Measurements from ENCODE around the gene ABCC1.
A peak's percentile ranks its signal among the peaks of the same experiment; 100 is the strongest.
"Not testable (repeated sequence)": the region's sequence is repeated elsewhere in the genome, so short reads cannot be mapped to it uniquely, and the experiment has no call there.

Gene ABCC1

GRCh38 chr16:15946257-15947044, 3.0 kb upstream of the ABCC1 start:
- no peak for DNase-seq (ENCODE audit: low read depth in 2 of 3, low spot score in 2 of 3)

- no peak for DNase-seq (ENCODE audit: low read depth in 2 of 3, low spot score in 2 of 3)
Observed at GRCh38 chr16:15947983-15948509, 1.4 kb upstream of the ABCC1 start.

DNA sequence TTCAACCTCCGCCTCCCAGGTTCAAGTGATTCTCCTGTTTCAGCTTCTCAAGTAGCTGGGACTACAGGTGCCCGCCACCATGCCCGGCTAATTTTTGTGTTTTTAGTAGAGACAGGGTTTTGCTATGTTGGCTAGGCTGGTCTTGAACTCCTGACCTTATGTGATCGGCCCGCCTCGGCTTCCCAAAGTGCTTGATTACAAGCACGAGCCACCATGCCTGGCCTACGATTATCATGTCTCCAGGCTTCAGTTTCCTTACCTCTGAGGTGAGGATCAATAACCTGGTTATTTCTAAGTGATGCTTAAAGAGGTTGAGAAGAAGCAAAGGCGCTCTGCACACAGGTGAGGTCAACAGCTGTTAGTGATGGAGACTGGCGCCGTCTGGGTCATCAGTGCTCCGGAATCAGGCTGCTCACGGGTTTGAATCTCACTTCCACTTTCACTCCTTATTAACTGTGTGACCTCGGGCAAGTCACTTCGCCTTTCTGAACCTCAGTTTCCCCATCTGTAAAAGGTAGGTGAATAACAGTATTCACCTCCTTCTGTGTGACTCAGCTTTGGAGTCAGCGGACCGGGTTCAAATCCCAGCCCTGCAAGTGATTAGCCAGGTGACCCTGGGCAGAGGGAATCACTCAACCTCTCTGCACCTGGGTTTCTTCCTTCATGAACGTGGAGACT, 745 bp upstream of the ABCC1 start:
- no peak for DNase-seq (ENCODE audit: low read depth in 2 of 3, low spot score in 2 of 3)

DNA sequence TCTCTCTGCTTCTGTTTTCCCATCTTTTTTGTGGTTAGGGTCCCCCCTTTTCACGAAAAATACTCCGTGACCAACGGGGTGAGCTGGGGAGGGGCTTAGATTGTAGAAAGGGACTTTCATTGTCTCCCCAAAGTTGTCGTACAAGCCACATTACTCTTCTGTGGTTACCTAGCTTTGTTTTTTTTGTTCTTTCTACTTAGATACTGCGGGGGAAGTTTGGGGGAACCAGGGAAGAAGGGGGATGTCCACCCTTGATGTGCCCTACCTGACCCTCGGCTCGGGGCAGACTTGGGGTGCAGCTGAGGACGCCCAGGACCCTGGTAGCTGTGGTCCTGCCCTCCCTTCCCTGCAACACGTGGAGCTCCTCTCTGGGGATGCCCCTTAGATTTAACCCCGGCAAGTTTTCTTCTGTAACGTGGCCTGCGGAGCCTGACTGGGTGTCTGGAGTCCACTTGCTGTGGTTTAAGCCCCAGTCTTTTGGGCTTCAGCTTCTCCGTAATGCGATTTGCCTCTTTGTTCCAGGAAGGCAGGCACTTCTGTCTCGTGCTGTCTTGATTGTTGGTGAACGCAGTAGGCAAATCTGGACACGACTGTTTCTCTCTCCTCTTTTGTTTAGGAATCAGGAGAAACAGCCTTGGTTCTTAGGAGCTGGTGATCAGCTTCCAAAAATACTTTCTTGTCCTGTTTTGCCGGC, 892 bp downstream of the ABCC1 start:
- peak in 2 of 3 experiments; percentile 33 to 36 for DNase-seq (ENCODE audit: low read depth in 2 of 3, low spot score in 2 of 3)

- no peak for DNase-seq (ENCODE audit: low read depth in 2 of 3, low spot score in 2 of 3)
Observed at GRCh38 chr16:15950869-15951268, 1.5 kb downstream of the ABCC1 start.

DNA sequence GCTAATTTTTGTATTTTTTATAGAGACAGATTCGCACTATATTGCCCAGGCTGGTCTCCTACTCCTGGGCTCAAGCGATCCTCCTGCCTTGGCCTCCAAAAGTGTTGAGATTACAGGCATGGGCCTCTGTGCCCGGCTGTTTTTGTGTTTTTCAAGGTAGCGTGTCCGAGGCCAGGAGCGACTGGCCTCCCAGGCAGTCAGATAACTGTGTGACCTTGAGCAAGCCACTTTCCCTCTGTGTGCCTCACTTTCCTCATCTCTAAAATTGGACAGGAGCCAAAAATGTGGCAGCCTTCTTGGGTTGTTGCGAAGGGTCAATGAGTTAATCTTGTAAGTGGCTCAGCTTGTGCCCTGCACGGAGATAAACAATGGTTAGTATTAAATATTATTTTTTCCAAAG, 2.4 kb downstream of the ABCC1 start:
- DNase-seq (ENCODE audit: low read depth in 2 of 3, low spot score in 2 of 3): no peak

DNA sequence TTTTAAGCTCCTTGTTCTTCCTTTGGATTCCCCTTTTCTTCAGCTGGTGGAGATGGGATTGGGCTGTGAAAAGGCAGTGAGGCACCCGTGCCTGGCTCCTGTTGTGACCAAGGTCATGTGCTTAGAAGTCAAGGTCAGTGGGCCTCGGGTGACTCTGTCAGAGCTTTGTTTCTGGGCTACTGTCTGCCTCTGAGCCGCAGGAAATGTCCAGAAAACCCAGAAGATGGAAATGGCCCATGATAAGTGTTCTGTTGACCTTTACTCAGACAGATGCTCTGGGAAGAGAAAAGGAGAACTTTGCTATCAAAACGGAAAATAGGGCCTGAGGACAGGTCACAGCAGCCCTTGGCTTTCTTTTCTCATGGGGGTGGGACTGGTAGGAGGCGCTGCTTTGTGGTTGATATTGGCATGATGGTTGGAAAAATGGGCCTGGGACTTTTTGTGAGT, 2.9 kb downstream of the ABCC1 start:
- DNase-seq (ENCODE audit: low read depth in 2 of 3, low spot score in 2 of 3): no peak

DNA sequence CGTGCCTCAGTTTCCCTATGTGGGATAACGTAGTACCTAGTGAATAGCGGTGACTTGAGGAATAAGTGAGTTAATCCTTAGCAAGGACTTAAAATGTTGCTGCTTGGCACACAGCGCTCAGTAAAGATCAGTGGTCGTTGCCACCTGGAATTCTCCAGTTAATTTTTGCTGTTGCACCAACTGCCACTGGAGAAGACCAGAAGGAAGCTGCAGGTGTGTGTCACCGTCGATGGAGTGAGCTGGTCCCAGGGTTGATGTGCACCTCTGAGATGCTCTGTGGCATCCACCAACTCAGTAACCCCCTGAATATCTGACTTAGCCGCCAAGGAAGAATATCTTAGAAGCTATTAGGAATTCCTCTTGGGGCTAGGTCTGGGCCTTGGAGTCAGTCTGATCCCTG, 4.1 kb downstream of the ABCC1 start:
- DNase-seq (ENCODE audit: low read depth in 2 of 3, low spot score in 2 of 3): no peak

DNA sequence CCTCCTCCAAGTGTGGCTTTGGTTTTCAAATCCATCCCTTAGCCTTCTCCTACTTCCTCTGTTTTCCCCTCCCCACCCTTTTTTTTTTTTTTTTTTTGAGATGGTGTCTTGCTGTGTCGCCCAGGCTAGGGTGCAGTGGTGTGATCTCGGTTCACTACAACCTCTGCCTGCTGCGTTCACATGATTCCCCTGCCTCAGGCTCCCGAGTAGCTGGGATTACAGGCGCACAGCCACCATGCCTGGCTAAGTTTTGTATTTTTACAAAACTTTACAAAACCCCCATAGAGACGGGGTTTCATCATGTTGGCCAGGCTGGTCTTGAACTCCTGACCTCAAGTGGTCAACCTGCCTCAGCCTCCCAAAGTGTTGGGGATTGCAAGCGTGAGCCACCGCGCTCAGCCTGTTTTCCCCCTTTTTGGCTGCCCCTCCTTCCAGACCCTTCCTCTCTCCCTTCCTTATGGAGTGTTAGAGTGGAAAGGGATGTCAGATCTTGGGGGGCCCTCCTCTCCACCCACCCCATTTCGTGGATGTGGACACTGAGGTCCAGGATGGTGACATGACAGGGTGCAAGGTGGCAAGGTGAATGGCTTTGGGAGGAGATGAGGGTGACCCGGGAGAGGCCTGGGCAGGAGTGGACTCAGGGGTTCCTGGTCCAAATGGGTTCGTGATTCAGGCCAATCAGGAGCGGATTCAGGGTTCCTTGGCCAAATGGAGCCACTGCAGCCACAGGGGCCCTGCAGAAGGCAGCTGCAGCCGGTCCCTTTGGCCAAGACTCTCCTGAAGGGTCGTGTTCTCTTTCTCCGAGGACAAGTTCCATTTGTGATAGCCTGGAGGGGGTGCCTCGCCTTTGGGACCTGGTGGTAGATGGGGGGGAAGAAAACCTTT, 4.8 kb downstream of the ABCC1 start:
- DNase-seq (ENCODE audit: low read depth in 2 of 3, low spot score in 2 of 3): no peak

- no peak for DNase-seq (ENCODE audit: low read depth in 2 of 3, low spot score in 2 of 3)
Observed at GRCh38 chr16:15954814-15955151, 5.4 kb downstream of the ABCC1 start.

DNA sequence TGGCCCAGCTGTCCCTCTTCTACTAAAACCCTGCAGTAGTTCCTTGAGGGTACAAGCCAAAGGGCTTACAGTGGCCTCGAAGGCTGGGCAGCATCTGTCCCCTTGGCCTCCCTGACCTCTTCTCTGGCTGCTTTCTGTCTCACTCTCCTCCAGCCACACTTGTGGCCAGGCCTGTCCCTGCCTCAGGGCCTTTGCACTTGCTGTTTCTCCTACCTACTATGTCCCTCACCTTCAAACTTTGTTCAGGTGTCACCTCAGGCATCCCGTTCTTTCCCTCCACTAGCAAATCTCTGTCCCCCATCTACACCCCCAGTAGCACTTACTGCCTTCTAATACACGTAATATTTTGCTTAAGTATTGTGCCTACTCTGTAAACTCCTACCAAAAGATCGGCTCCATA, 6.0 kb downstream of the ABCC1 start:
- DNase-seq (ENCODE audit: low read depth in 2 of 3, low spot score in 2 of 3): no peak

- DNase-seq (ENCODE audit: low read depth in 2 of 3, low spot score in 2 of 3): not testable (repeated sequence)
Observed at GRCh38 chr16:15956106-15956505, 6.7 kb downstream of the ABCC1 start.

DNA sequence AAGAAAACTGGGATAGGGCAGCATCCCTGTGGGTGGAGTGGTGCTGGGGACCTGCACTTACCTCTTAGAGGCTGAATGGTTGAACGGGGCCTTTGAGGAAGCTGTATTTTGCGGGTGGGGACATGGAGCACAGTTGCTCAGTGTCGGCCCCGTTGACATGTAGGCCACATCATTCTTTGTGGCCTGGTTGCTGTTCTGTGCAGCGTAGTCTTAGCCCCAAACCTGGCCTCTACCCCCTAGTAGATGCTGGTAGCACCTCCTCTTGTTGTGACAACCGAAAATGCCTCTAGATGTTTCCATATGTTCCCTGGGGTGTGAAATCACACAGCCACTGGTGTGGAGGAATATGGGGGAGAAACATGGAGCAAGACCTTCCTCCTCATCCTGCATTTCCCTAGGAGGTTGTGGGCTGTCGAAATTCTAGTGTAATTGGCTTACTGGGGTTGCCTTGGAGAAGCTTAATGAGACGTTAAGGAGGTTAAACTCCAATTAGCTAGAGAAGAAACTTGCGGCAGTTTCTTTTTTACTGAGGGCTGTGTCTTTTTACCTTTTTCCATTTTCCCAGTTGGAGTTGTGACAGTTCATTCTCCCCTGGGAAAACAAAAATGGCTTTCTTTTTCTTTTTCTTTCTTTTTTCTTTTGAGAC, 9.4 kb downstream of the ABCC1 start:
- no peak for DNase-seq (ENCODE audit: low read depth in 2 of 3, low spot score in 2 of 3)

DNA sequence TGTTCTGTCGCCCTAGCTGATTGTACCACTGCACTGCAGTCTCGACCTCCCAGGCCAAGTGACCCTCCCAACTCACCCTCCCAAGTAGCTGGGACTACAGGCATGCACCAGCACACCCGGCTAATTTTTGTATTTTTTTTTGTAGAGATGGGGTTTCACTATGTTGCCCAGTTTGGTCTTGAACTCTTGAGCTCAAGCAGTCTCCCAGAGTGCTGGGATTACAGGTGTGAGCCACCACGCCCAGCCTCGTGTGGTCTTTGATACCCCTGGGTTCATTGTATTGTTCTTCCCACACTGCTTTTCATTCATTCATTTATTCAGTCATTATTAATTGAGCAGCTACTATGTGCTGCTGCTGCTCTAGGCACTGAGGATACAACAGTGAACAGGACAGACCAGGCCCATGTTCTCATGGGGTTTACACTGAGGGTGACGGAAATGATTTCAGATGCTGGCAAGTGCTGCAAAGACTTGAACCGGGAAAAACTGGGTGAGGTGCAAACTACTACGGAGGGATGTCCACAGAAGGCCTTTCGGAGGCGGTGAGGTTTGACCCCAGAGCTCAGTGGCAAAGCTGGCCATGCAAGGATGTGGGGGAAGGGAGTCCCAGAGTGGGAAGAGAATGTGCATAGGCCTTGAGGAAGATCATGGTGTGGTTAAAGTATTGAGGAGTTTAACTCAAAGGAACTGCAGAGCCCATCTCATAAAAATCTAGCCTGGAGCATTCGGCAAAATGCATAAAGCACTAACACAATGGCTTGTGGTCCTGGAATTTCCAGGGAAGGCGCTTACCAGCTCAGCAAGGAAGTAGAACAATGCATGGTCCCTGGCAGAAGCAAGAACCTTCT, 10.9 kb downstream of the ABCC1 start:
- DNase-seq (ENCODE audit: low read depth in 2 of 3, low spot score in 2 of 3): no peak

DNA sequence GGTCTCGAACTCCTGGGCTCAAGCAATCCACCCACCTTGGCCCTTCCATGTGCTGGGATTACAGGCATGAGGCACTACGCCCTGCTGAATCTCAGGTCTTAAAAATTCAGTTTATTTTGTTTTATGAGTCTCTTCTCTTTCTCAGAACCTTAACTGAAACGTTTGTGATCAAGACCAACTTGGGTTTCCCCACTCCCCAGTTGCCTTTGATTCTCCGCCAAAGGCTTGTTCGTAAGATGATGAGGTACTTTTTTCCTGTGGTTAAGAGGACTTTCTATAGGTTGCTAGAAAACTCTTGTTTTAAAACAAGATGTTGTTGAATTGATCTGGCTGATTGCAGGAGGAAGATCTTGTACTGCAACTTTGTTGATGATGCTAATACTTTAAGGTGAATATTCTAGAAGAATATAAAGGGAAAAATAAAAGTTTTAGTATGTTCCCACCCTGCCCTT, 11.7 kb downstream of the ABCC1 start:
- DNase-seq (ENCODE audit: low read depth in 2 of 3, low spot score in 2 of 3): no peak

- DNase-seq (ENCODE audit: low read depth in 2 of 3, low spot score in 2 of 3): no peak
Observed at GRCh38 chr16:15961571-15962090, 12.2 kb downstream of the ABCC1 start.

DNA sequence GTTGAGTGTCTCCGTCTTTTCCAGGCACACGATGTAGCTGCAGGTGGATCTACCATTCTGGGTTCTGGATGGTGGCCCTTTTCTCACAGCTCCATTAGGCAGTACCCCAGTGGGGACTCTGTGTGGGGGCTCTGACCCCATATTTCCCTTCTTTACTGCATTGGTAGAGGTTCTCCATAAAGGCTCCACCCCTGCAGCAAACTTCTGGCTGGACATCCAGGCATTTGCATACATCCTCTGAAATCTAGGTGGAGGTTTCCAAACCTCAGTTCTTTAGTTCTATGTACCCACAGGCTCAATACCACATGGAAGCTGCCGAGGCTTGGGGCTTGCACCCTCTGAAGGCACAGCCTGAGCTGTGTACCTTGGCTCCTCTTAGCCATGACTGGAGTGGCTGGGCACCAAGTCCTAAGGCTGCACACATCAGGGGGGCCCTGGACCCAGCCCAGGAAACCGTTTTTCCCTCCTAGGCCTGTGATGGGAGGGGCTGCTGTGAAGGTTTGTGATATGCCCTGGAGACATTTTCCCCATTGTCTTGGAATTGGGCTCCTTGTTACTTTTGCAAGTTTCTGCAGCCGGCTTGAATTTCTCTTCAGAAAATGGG, 14.0 kb downstream of the ABCC1 start:
- DNase-seq (ENCODE audit: low read depth in 2 of 3, low spot score in 2 of 3): no peak

GRCh38 chr16:15966420-15966819, 17.0 kb downstream of the ABCC1 start:
- DNase-seq (ENCODE audit: low read depth in 2 of 3, low spot score in 2 of 3): no peak
